ENCODE measurements around the gene TNNI3K.

DNA sequence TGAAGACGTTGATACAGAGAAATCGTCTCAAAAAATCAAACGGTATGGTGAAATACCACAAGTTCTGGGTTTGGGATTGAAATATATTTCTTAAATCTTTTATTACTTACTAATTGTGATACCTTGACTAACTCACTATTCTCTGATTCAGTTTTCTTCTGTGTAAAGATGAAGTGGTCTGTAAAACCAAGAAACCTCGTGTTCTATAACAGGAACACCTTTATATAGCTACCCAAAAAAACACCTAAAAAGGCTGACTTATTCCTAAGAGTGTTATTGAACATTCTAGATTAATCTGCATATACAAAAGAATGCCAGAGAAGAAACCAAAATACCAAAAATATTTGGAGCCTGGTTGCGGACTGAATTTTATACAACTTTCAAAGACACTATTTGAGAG, 37.9 kb upstream of the TNNI3K start:
- no peak for TF ChIP-seq CTCF (IDR thresholded peaks at IDR 0.05; ENCODE audit: low read depth, low read length, poor library complexity, severe bottlenecking)
- no peak for TF ChIP-seq EZH2phosphoT487 (IDR thresholded peaks at IDR 0.05; ENCODE audit: borderline replicate concordance, low read length)

Measured in DOHH2 (cell line).